Neural progenitor cell (in vitro differentiated cells): ENCODE data around the gene NUTF2.

ENCODE experiments used
- EZH2 ChIP-seq: fragments of 200-600 bp; sonication (generic); IDR thresholded peaks from 2 replicates; pipeline ENCODE4 v1.6.1; 2017; ENCODE audit warnings: antibody characterized with exemption, mild to moderate bottlenecking, moderate library complexity
- EZH2phosphoT487 ChIP-seq: fragments of 200-600 bp; sonication (generic); IDR thresholded peaks from 2 replicates; pipeline ENCODE4 v1.6.1; 2017; ENCODE audit warnings: antibody characterized with exemption
- TF ChIP-seq, protein P1 (sequence below): fragments of 200-600 bp; sonication (generic); IDR thresholded peaks from 2 replicates; pipeline ENCODE4 v1.5.1; 2017; ENCODE audit warnings: antibody characterized with exemption, mild to moderate bottlenecking

DNA sequence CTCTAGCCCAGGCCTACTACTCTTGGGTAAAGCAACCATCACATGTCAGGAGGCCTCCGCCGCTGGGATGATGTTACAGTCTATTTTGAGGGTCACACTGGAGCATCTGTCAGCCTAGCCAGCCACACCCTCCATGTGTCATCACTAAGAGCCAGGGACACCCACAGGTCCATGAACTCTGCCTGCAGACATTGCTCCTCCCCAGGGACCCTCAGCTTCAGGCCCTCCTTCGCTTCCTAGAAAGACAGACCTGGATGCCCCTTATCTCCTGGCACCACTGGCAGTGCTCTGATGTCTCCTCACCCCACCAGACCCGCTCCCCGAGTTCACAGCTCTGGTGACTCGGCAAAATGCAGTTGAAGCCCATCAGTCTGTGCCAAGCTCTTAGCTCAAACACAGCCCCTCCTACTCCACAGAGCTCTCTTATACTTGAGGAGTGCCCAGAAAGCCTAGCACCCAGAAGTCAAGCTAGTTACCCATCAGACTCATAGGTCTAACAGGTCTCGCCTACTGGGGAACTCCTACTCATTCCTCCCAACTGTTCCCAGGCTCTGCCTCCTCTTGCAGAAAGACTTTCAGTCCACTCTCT lies 46.3 kb upstream of the NUTF2 start:
- TF ChIP-seq, protein P1, sequence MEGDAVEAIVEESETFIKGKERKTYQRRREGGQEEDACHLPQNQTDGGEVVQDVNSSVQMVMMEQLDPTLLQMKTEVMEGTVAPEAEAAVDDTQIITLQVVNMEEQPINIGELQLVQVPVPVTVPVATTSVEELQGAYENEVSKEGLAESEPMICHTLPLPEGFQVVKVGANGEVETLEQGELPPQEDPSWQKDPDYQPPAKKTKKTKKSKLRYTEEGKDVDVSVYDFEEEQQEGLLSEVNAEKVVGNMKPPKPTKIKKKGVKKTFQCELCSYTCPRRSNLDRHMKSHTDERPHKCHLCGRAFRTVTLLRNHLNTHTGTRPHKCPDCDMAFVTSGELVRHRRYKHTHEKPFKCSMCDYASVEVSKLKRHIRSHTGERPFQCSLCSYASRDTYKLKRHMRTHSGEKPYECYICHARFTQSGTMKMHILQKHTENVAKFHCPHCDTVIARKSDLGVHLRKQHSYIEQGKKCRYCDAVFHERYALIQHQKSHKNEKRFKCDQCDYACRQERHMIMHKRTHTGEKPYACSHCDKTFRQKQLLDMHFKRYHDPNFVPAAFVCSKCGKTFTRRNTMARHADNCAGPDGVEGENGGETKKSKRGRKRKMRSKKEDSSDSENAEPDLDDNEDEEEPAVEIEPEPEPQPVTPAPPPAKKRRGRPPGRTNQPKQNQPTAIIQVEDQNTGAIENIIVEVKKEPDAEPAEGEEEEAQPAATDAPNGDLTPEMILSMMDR: no peak
- no peak for TF ChIP-seq EZH2
- no peak for TF ChIP-seq EZH2phosphoT487
